RPMI7951 (cell line): ENCODE data around the gene IDUA. TPM values are rescaled to one million over a fixed set of nuclear protein-coding genes. Genes with fewer than 3 reads are reported as not detected.

Experiments
- DNase-seq: peaks from one replicate; pipeline ENCODE4 v3.0.0-alpha.2; 2012; ENCODE audit warnings: low read depth
- total RNA-seq: library from RNA; depleted of rRNA; stranded (reverse); fragments of >200 nt; shearing (Covaris generic); gene quantifications from 2 replicates; pipeline ENCODE4 v1.2.3, GENCODE V29; 2014

The IDUA gene
- total RNA-seq, 1 experiment from 2014 or later = 0.60 TPM

DNA sequence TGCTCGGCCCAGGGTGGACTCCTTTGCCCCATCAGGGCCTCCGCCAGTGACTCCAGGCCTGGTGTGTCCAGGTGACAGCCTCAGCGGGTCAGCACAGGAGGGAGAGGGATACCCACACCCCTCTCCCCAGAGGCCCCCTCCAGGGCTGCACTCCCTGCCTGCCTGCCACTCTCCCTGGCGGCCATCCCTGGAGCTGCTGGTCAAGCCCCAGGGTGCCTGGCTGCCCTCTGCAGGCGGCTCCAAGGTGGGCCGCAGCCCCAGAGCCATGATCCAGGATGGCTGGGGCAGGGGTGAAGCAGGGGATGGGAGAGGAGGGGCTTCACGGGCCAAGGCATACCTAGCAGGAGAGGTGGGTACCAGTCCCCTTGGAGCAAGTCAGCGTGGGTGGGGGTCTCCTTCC is 28.3 kb downstream of the IDUA start:
- DNase-seq = no peak

DNA sequence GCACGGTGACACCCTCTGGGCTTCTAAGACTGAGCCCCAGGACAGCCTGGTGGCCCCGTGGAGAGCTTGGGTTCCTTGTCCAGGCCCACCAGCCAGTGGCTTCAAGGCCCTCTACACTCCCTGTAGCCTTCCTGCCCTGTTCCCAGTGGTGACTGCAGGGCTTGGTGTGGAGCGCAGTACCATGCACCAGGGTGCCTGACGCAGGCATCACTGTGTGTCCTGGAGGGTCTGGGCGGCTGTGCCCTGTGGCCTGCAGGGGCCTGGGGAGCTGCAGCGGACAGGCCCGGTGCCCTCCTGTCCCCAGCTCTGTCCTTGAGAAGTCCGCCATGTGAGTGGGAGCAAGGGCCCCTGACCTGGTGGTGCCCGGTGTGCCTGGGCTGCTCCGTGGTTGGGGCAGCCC is 28.9 kb downstream of the IDUA start:
- no peak for DNase-seq

DNA sequence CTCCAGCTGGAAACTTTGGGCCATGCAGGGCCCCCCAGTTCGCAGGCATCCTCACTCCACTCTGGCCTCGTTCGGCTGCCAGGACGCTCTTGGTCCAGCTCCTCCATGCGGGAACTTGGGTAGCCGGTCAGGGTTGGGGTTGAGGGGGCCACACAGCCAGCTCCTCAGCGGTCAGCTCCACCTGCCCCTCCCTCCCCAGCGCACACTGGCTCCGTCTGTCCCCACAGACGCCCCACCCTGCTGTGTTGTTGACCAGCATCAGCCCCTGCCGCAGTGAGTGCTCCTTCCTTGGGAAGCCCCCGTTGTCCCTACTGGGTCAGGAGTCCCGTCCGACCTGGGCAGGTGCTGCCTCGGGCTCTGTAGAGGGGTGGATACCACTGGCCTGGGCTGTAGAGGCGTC is 30.4 kb downstream of the IDUA start:
- no peak for DNase-seq

DNA sequence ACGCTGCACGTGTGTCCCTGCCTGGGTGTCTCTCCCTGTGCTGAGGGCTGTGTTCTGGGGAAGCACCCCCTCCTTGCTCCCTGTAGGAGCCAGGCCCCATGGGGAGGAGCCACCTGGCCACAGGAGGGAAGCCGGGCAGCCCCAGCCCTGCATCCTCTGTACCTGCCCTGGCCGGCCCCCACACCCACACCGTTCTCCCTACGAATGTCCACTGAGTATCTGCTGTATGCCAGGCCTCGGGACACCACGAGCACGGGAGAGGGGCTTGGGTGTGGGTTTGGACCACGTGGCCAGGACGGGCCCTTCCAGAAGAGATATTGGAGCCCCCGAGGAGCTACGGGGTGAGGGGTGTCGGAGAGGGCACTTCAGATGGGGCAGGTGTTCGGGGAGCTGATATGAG is 30.9 kb downstream of the IDUA start:
- DNase-seq = no peak

DNA sequence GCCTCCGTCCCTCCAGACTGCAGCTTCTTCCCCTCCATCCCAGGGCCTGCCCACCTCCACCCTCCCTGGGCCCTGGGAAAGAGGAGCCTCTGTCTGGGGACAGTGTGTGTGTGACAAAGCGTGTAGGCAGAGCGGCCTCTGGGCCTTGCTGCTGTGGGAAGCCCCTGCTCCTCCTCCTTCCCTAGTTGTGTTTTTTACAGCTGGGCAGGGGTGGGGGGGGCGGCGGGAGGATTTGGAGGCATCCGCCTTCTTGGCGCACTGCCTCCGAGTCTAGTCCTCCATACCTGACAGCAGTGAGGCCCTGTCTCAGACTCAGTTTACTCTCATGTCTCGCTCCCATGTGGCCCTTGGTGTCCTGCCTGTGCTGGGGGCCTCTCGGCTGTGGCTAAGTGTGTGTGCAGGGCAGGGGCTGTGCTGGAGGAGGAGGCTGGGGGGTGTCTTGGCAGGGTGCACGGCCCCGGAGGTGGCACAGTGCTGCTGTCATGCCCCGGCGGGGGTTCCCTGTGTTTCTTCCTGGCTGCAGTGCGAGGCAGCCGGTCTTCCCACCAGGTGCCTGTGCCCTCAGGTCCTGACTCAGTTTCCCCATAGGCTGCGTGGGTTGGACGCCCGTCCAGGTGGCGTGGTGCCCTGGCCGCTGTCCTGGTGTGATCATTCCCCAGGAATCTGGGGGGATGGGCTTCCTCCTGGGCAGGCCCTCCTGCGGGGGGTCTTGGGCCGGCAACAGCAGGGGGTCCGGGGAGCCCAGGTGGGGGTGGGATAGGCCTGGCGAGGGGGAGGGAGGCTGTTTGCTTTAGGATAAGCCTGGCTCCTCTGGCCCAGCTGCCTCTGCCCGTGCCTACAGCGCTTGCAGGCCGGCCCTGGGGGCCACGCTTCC is 31.5 kb downstream of the IDUA start:
- no peak for DNase-seq

DNA sequence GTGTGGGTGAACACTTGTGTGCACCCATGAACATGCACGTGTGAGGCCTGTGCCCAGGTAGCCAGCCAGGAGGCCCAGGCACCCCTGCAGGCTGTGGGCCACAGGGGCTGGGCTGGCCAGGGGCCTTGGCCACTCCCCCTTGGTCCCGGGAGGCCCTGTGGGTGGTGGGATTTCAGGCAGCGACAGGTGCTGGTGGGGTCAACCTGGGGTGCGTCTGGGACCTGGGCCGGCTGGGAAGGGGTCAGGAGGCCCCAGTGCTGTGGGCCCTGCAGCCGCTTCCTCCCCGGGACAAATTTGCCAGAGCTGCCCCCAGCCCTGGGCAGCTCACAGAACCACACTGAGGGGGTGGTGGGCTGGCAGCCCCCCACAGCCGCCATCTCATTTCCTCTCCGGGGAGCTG is 32.5 kb downstream of the IDUA start:
- no peak for DNase-seq

DNA sequence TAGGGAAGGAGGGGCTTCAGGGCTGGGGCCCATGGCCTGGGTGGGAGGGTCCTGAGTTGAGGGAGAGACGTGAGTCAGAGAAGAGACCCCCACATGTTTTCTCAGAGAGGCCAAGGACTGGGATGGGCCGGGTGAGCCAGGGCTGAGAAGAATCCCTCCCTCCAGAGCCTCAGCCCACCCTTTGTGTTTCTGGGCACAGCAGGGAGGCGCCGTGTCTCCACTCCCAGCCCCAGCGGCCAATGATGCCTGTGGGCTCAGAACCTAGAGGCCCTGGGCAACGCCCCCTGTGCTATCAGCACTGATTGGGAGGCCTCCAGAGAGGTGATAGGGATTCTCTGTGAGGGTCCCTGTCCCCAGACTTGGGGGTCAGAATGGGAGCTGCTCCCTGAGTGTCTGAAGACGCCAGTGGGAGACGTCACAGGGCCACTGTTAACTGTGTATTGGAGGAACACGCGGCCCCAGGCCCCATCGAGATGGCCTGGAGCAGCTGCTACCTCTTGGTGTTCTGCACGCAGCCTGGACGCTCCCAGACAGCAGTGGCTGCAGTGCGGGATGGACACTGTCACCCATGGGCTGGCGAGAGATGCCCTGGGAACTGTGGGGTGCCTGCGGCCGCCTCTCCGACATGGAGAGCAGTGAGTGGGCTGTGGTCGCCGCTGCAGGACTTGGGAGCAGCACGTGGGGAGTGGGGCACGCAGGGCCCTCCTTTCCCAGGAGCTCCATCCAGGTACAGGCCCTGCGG is 33.1 kb downstream of the IDUA start:
- no peak for DNase-seq

DNA sequence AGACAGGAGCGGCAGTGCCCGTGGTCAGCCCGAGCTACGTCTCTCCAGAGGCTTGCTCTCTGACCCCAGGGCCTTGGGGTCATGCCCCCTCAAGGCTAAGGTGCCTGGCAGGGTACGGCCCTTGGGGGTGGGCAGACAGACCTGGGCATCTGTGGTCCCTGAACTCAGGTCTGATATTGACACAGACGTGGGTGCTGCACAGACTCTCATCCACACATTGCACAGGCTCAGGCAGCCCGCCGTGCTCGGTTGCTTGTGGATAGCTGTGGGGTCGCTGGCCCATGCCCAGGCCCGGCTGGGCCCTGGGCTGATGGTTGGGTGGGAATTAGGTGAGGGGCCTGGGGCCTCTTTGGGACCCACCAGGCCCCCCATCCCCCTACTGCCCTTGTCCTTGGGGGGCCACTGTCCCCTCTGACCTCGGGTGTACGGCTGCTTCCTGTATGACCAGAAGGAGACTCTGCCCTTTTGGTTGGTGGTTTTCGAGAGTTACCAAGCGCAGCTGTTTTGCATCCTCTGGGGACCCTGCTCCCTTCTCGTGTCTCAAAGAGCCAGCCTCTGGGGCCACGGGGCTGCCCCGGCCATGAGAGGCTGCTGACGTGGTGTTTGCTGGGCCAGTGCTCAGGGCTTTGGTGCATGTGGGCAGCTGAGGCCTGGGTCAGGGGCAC is 34.7 kb downstream of the IDUA start:
- DNase-seq = no peak

DNA sequence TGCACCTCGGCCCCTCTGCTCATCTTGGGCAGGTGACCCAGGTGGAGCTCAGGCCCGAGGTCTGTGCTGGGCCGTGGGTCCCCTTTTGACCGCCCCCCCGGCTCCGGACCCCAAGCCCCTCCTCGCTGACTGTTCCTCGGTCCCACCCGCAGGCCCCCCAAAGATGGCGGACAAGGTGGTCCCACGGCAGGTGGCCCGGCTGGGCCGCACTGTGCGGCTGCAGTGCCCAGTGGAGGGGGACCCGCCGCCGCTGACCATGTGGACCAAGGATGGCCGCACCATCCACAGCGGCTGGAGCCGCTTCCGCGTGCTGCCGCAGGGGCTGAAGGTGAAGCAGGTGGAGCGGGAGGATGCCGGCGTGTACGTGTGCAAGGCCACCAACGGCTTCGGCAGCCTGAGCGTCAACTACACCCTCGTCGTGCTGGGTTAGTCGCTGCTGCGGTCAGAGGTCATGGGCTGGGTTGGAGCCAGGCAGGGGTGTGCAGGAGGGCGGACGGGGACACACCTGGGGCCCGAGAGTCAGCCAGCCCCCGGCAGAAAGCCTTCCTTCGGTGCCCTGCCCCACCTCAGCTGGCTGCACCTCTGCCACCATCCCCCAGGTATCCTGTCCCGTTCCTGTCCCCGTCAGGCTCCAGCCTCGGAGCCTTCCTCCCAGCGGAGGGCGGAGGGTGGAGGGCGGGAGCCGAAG is 35.4 kb downstream of the IDUA start:
- DNase-seq = no peak

DNA sequence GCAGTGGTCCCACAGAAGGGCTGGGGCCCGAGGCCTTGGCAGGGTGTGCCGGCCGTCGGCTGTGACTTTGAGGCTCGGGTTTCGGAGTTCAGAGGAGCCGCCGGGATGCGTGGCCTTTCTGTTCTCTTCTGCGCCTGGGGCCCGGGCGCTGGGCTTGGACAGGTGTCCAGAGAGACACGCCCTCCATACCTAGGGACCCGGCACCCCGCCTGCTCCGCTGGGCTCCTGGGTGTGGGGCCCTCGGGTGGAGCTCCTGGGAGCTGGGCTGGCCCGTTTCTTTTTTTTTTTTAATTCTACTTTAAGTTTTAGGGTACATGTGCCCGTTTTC is 35.9 kb downstream of the IDUA start:
- no peak for DNase-seq

DNA sequence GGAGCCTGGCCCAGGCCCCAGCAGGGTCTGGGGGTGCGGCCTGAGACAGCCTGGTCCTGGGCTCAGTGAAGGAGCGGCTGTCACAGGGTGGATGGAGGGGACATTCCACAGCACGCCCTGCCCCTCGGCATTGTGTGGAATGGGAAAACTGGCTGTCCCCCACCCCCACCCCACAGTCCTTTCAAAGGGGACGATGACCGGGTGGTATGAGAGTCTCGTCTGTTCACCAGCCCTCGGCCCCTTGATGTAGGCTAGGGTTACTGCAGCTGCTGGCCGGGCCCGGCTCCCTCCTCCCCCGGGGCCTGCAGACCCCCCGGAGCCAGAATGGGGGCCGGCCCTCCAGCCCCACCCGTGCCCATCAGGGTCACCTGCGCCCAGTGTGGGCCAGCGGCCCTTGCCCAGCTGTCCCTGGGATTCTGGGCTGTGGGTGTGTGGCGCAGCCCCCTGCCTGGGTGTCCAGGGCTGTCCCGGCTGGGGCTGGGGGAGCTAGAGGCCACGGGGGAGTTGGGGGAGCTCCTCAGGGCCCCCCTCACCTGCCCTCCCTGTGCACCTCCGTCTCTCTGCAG is 36.3 kb downstream of the IDUA start:
- no peak for DNase-seq

DNA sequence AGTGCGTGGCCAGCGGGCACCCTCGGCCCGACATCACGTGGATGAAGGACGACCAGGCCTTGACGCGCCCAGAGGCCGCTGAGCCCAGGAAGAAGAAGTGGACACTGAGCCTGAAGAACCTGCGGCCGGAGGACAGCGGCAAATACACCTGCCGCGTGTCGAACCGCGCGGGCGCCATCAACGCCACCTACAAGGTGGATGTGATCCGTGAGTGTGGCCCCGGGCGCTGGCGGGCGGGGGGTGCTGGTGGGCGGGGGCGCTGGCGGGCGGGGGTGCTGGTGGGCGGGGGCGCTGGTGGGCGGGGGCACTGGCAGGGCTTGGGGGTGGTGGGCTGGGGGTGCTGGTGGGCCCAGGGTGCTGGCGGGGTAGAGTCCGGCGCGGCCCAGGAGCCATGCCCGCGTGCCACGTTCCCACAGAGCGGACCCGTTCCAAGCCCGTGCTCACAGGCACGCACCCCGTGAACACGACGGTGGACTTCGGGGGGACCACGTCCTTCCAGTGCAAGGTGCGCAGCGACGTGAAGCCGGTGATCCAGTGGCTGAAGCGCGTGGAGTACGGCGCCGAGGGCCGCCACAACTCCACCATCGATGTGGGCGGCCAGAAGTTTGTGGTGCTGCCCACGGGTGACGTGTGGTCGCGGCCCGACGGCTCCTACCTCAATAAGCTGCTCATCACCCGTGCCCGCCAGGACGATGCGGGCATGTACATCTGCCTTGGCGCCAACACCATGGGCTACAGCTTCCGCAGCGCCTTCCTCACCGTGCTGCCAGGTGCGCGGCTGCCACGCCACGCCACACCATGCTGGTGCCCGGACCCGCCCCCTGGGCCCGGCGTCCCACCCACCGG is 37.3 kb downstream of the IDUA start:
- no peak for DNase-seq

DNA sequence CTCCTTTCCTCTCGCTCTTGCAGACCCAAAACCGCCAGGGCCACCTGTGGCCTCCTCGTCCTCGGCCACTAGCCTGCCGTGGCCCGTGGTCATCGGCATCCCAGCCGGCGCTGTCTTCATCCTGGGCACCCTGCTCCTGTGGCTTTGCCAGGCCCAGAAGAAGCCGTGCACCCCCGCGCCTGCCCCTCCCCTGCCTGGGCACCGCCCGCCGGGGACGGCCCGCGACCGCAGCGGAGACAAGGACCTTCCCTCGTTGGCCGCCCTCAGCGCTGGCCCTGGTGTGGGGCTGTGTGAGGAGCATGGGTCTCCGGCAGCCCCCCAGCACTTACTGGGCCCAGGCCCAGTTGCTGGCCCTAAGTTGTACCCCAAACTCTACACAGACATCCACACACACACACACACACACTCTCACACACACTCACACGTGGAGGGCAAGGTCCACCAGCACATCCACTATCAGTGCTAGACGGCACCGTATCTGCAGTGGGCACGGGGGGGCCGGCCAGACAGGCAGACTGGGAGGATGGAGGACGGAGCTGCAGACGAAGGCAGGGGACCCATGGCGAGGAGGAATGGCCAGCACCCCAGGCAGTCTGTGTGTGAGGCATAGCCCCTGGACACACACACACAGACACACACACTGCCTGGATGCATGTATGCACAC is 38.2 kb downstream of the IDUA start:
- no peak for DNase-seq

DNA sequence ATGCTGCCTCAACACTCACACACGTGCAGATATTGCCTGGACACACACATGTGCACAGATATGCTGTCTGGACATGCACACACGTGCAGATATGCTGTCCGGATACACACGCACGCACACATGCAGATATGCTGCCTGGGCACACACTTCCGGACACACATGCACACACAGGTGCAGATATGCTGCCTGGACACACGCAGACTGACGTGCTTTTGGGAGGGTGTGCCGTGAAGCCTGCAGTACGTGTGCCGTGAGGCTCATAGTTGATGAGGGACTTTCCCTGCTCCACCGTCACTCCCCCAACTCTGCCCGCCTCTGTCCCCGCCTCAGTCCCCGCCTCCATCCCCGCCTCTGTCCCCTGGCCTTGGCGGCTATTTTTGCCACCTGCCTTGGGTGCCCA is 39.3 kb downstream of the IDUA start:
- no peak for DNase-seq

DNA sequence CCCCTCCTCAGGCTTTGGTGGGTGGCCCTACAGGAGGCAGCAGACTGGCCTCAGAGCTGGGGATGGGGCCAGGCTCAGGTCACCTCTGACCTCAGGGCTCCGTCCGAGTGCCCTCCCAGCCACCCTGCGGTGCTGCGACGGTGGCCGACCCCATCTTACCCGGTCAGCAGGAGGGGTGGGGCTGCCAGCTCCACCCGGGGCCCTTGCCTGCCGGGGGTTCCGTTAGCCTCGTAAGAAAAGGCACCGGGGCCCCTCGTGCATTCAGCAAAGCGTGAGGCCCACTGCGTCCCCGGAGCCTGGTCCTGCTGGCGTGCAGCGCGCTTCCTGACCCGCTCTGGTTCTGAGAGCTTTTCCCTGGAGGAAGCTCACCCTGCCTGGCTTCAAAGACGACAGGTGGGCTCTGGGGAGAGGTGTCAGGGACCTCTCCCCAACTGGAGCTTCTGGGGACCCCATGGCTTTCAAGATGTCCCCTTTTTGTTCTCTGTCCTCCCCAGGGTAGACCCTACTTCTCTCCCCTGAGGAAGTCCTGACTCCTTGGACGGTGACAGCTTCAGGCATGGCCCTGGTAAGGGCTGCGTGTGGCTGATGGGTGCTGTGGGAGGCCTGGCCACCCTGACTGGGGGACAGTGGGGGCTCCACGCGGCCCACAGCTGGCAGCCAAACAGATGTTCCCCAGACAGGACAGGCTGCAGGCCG is 40.5 kb downstream of the IDUA start:
- DNase-seq = no peak

DNA sequence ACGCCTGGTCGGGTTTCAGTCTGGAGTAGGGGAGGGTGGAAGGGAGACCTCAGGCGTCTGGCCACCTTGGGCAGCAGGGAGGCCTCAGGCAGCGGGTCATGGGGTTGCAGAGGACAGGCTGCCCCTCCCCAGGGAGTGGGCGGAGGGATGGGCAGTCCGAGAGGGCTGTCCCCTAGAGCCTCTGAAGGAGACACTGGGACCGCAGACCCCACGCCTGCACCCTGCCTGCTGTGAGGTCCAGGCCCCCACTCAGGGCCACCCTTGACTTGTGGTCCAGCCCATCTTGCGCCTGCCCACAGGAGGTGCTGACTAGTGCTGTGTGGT is 41.0 kb downstream of the IDUA start:
- no peak for DNase-seq

DNA sequence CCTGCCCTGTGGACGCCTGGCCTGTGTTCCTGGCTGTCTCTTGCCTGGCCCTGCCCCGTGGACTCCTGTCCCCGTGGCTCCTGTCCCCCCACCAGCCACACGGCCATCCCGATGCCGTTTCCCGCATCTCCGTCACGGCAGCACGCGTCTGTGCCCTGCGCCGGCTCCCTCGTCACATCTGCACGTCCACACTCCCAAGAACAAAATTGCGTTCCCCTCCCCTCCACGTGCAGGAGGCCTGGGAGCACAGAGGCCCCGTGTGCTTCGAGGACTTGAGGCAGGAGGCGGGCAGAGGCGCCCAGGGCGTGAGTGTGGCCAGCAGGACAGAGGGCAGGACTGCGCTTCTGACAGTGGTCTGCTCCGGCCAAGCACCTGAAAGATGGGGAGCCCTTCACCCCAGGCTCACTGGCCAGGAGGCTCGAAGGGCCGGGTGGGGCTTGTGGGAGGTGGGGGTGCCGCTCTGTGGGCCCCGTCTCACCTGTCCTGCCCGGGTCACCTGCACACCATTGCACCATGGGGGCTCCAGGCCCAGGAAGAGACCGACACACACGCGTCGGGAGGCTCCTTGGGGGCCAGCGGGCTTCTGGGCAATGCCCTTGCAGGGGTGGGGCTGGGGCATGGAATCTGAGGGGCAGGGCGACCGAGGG is 41.9 kb downstream of the IDUA start:
- DNase-seq = no peak

DNA sequence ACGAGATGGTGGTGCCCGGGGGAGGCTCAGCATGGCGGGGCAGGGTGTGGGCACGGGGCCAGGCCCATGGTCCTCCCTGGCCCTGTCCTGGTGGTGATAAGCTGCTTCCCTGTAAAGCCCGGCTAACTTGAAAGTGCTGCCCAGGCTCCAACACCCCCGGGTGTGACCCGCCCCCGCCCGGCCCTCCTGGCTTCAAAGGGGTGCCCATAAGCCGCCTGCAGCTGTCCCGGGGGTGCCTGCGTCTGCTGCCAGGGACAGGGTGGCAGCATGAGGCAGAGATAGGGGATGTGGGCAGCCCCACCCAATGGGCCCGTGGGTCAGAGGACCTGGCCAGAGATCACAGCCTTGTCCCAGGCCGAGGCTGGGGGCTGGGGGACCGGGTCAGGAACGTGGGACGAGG is 42.7 kb downstream of the IDUA start:
- no peak for DNase-seq

DNA sequence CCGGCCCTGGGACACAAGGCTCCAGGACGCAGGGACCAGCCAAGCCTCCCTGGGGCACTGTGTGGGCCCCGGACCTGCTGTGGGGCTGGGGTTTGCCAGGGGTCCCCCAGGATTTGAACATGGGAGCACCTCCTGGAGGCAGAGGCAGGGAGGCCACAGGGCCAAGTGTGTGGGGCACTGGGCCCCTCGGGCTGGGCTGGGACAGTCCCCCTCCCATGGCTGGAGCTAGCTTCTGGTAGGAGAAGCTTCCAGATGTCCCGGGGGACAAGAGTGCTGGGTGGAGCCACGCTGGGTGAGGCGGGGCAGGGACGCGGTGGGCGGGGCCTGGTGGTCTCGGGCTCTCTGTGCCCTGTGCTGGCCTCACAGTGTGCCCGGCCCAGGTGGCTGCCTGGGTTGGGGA is 43.2 kb downstream of the IDUA start:
- no peak for DNase-seq

DNA sequence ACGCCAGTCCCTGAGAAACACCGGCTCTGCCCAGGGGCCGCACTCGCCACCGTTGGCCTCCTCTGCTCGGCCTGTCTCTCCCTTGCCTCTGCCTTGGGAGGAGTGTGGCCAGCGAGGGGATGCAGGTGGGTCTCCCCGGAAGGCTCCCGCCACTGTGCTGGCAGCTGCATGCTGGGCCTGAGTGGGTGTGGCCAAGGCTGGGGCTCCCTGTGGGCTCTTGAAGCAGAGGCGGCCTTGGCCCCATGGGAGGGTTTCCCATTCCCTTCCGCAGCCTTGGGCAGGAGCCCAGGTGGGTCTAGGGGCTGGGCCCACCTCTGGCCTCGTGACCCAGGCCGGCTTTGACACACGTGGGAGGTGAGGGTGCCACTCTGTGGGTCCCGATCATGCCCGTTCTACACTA is 43.7 kb downstream of the IDUA start:
- DNase-seq = no peak
